GM12874 (cell line): ENCODE measurements around the gene SLC43A2.

Source experiments
- TF ChIP-seq, protein P1 (sequence below): IDR thresholded peaks from 2 replicates; pipeline ENCODE4 v1.5.1; 2011; ENCODE audit warnings: low read depth, mild to moderate bottlenecking, control low read depth, low read length, moderate library complexity; ENCODE audit not compliant: insufficient read depth

Gene SLC43A2

DNA sequence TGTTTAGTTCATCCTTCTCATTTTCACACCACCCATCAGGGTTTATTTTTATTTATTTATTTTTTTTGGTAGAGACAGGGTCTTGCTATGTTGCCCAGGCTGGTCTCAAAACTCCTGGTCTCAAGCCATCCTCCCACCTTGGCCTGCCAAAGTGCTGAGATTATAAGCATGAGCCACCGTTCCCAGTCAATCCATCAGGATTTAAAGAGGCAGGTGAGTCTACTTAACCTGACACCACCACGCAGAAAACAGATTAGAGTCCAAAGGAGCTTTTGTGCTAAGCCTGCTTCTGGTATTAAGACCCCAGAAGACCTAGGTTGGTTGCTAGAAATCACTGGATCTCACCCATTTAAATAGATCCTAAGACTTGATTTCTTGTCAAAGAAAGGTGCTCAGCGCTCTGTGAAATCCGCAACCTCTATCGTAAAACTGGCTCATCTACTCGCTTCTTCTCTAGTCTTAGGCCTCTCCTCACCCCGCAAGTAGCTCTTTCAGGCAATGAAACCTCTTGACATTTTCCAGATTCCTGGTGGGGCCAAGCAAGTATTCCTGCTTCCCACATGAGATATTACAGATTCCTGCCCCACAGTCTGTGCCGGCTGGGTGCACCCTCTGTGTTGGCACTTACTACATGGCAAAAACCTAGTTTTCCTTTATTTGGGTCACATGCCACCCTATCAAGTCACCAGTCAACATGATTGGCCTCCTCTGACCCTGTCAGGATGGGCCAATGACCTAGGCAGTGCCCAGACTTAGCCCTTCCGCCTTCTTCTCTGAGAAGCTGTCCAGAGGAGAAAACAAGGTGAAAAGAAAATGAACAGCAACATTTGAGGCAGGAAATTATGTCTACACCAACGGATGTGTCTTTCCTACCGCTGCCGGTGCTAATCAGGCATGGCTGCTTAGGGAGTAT, 75.0 kb downstream of the SLC43A2 start:
- TF ChIP-seq, protein P1, sequence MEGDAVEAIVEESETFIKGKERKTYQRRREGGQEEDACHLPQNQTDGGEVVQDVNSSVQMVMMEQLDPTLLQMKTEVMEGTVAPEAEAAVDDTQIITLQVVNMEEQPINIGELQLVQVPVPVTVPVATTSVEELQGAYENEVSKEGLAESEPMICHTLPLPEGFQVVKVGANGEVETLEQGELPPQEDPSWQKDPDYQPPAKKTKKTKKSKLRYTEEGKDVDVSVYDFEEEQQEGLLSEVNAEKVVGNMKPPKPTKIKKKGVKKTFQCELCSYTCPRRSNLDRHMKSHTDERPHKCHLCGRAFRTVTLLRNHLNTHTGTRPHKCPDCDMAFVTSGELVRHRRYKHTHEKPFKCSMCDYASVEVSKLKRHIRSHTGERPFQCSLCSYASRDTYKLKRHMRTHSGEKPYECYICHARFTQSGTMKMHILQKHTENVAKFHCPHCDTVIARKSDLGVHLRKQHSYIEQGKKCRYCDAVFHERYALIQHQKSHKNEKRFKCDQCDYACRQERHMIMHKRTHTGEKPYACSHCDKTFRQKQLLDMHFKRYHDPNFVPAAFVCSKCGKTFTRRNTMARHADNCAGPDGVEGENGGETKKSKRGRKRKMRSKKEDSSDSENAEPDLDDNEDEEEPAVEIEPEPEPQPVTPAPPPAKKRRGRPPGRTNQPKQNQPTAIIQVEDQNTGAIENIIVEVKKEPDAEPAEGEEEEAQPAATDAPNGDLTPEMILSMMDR: no peak

GRCh38 chr17:1552932-1553331, 75.7 kb downstream of the SLC43A2 start:
- TF ChIP-seq, protein P1: no peak

- TF ChIP-seq, protein P1: no peak
Measured at GRCh38 chr17:1551741-1552140, 76.9 kb downstream of the SLC43A2 start.

GRCh38 chr17:1548032-1548431, 80.6 kb downstream of the SLC43A2 start:
- TF ChIP-seq, protein P1: no peak

DNA sequence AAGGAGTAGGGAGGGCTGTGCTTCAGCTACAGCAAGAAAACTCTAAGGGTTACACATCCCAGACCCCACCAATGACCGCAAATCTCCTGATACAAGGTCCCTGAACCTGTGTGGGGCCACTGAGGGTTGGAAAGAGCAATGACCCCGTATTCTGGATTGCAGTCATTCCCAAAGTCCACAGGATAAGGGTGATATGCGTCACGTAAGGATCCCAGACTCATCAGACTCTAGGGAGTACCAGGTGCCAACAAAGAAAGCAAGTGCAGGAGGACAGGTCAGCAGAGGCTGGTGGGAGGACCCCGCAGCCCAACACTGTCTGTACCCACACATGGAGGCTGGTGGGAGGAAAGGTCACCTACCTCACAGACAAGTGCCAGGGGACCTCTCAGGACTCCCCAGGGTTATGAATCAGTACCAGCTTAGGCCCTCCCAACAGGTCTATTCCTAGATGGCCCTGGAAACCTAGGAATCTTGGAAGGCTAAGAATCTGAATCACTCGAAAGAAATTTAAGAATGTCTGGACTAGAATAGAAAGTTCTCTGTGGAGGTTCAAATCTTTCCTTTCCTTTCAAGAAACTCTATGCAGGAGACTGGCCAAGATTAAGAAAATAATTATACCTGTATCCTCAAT, 82.2 kb downstream of the SLC43A2 start:
- TF ChIP-seq, protein P1: no peak

GRCh38 chr17:1545618-1546017, 83.0 kb downstream of the SLC43A2 start:
- TF ChIP-seq, protein P1: no peak

- TF ChIP-seq, protein P1: no peak
Measured at GRCh38 chr17:1542316-1542715, 86.3 kb downstream of the SLC43A2 start.
